HG03025 (cell line): ENCODE results near the gene PRKCE.

Experiments used
- ATAC-seq: cut with Tn5 transposase; IDR thresholded peaks from one replicate; pipeline ENCODE4 v1.9.1; 2021; ENCODE audit warnings: mild to moderate bottlenecking, moderate library complexity; ENCODE audit not compliant: unreplicated experiment, low FRiP score

PRKCE gene

DNA sequence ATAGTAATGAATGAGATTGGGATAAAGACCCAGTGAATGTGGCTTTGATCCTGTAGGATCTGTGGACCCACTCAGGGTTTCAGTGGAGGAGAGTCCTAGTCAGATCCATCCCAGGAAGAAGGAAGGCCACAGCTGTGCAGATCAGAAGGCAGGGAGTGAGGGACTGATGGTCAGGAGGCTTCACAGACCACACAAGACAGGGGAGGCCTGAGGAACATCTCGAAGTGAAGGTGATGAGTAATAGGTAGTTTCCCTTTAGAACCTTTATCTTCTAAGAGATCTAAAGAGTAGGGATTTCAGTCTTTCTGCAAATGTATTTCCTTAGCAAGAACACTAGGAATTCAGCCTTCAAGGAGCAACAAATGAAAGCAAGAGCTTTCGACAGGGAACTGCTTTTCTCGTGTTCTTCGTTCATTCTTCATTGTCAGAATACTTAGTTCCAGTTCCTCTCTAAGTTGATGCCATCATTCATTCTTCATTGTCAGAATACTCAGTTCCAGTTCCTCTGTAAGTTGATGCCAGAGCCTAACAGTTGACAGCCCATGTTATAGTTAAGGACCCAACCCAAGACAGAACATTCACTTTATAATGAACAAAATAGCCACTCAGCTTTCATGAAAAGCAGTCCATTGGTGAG, 495.5 kb downstream of the PRKCE start:
- no peak for ATAC-seq

DNA sequence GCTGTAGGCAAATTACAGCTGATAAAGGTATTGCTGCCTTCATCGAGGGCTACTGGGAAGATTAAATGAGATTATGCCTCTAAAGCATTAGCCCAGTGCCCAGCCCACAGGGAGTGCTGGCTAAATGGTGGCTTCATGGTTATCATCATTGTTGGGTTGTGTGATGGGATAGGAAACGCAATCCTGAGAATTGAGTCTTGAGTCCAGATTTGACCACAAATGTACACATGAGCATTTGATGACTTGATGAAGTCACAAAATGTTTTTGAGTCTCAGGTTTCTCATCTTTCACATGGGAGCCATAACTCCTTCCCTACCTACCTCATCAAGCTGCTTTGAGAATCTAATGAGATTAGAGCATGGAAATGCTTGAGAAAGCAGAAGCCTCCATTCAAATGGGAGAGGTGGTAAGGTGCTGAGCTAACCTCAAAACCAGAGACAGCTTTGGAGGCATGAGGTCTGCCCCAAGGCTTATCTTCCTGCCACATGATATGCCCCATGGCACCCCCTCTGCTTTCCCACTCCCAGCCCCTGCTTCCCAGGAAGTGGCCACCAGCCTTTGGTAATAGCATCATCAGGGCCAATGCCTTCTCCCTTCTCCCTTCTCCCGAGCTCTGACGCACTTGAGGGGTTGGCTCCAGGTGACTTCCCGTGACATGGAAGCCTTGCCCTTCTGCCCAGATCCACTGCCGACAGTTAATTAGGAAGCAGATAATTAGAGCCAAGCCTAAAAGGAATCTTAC, 496.3 kb downstream of the PRKCE start:
- no peak for ATAC-seq

DNA sequence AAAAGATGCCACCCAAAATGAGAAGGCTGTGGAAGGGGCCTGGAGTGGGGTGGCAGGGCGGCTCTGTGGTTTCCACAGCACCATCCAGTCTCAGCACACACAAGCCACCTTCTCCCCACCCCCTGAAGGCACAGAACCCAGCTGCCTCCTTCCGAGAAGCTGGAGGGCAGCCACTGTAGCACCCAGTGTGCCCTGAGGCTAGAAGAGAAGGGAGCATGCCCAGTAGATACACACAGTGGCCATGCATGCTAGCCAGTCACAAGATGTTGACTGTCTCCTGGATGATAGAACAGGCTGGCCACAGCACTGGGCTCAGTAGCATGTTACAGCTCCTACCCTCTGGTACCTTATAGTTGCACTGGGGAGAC, 496.9 kb downstream of the PRKCE start:
- no peak for ATAC-seq

DNA sequence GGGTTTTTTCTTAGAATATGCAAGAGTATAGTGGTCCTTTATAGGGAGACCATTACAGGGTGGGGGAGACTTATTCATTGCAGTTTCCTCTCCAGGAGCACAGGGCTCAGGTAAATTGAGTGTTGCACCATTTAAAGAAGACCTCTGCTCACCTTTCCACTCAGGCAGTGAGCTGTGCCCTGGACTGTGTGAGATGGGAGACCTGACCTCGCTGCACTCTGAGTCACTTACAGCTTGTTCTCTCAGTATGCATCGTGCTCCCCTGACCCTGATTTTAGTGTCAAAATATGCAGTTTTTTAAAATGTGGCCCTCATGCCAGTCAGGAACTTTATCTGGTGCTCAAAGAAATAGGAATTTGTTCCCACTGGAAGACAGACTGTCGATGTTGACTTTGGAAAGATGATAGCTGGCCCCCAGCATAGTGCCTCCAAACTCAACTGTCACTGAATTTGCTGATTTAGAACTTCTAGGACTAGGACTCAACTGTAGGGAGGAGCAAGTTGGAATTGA, 499.0 kb downstream of the PRKCE start:
- ATAC-seq = no peak

DNA sequence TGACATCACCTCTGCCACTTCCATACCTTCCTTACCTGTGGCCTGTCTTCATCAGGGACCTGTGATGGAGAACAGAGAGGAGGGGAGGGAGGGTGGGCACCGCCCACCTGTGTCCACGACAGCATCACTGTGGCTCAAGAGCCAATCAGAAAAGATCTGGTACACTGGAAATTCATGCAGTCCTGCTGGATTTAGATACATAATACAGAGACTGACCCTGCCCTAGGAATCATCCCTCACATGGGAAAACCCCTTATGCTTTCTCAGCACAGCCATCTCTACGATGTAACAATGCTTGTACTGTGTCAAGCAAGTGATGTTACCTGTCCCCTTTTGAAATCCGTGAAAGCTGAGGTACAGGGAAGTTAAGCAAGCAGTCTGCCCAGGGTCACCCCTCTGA, 500.1 kb downstream of the PRKCE start:
- no peak for ATAC-seq

DNA sequence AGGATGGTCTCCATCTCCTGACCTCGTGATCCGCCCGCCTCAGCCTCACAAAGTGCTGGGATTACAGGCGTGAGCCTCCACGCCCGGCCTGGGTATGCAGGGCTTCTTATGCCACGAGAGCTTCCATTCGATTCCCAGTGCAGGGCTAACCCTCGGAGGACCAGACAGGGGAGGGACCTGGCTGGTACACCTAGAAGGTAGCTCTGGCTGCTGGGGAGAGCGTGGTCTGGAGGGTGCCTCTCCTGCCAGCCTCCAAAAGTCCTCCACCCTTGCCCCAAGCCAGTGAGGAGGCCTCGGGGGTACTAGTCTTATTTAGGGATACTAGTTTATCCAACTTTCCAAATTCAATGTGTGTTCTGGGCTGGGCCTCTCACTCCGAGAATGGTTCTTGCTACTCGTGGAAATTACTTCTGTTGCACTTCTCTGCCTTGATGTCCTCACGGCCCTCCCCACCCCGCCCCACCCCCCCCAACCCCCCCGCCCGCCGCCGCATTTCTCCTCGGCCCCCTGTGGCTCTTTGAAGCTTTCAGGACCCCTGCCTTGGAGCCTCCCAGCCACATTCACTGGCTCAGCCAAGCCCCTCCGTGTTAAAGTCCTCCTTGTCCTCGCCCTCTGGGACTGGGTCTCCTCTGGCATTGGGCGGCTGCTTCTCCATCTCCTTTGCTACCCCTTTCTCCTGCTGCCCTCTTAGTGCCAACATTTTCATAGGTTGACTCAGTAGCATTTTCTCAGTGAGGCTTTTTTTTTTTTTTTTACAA, 502.7 kb downstream of the PRKCE start:
- no peak for ATAC-seq

DNA sequence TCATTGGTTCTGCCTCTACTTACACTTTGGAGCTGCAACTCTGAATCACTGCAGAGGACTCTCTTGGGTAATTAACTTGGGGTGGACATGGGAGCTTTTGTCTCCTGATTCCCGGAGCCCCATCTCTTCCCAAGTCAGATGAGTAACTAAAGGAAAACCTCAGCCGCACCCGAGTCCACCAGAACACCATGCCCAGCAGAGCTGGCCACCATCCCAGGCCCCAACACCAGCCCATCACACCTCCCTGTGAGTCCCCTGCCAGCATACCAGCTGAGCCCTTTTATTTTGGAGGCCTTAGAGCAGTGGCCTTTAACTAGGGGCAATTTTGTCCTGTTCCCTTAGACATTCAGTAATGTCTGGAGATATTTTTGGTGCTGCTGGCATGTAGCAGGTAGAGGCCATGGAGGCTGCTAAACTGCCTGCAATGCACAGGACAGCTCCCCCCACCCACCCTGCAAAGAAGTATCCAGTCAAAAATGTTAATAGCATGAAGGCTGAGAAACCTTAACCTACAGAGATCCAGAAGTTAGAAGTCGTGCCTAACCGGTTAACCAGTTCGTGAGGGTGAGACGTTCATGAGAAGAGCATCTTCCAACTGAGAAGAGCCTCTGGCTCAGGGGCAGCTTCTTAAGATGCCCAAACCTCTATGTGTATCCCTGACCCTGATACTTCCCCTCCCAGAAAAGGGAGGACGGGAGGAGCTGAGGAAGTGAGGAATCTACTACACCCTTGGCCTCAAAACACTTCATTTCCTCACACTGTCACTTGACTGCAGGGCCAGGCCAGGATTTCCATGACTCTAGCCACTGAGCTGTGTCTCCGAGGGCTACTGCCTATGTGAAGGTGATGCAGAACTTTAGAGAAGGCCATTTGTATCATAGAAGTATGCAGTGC, 505.8 kb downstream of the PRKCE start:
- ATAC-seq = no peak

DNA sequence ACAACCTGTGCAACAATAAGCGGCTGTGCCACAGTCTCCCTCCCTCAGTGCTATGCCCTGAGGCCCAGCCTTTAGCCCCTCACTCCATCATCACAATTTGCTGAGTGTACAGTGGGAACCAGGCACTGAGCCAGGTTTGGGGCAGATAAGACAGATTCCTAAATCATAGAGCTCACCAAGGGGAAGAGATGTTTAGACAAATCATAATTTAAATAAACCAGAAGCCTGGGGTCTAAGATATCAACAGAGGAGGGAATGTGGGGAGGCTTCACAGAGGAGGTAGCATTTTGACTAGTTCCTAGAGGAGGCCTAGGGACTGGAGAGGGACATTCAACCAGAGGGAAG, 506.5 kb downstream of the PRKCE start:
- no peak for ATAC-seq

DNA sequence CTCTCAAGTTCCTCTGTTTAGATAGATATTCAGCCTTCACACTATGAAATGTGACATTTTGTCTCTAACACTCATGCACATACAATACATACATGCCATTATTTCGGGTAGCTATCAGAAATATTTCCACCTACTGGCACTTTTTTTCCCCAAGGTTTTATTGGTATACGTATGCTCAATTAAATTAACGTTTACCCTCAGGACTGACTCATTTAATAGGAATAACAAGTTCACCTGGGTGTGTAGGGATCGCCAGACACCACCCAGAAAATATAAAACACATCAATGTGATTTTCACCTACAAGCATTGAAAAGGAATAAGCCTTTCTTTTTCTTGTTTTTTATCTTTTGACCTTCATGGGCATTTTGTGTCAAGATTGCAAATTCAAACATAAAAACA, 507.2 kb downstream of the PRKCE start:
- ATAC-seq = no peak

DNA sequence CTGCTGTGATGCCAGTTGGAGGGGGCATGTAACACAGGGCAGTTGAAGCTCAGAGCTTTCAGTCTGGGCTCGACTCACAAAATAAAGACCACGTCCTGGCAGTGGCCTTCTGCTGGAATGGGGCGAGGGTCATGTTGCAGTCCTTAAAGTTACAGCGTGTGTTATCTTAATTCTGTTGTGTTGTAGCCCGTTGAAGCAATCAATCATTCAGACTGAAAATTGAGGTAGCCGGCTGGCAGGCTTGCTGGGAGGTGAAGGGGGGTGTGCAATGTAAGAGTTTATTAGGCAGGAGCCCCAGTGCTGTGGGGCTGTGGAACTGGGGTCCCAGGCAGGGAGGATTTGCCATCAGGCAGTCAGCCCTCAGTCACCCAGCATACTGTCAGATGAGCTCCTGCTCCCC, 508.9 kb downstream of the PRKCE start:
- no peak for ATAC-seq

DNA sequence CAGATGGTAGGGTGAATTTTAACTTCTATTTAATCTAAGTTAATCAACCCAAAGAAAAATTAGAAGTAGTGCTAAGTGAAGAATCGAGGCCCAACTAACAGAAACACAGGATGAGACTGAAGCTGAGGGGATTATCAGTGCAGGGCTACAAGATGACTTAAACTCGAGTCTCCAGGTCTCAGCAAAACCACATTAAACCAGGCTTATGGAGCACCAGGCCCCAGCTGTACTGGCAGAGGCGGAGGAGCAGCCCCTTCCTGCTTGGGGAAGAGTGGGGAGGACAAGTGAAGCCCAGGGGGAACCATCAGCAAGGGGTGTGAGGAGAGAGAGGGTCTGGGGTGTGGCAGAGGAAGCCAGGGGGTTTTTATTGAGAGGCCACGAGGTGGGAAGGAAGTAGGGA, 509.8 kb downstream of the PRKCE start:
- ATAC-seq = no peak

DNA sequence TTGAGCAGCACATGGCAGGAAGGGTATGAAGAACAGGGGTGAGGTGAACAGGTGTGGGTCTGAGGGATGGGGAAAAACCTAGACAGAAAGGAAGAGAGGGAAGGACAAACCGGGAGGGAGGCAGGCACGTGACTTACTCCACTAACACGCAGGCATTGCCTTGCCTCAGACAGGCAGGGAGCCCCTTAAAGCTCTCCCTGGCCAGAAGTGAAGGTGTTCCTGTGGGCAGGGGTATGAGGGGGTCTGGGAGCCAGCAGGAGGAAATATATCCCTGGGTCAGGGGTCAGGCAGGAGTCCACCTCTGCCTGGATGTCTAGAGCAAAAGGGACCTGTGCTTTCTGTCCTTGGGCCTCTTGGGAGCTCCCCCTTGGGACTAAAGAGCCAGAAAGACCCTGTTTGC, 510.4 kb downstream of the PRKCE start:
- ATAC-seq = no peak

DNA sequence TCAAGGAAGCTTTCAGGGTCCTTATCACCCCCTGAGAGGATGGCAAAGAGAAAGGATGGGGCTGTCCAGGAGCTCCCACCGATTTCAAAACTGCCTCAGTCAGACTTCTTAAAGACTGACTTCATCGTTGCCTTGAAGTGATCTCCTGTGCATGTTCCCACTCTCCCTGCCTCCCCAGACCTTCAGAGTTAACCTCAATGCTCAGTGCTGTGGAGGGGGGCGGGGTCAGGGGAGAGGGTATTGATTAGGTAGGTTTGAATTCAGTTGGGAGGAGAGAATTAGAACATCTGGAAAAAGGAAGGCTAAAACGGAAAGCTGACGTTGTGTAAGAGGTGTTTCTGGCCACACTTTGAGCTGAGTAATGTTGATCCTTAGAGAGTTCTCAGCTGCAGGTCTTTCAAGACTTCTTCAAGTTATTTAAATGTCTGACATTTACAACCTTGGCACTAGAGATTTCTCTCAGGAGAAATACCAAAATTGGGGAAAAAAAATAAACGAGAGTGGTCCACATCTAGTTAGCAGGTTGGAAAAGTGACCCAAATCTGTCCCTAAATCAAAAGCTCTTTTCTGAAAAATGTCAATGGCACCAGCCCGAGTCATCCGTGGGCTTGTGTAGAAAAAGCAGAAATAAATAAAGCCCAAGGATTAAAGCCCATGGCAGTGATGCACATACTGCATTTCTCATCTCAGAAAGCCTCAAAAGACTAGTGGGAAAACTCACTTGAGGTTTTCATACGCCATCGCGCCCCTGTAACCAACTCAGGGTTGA, 511.0 kb downstream of the PRKCE start:
- ATAC-seq = no peak

DNA sequence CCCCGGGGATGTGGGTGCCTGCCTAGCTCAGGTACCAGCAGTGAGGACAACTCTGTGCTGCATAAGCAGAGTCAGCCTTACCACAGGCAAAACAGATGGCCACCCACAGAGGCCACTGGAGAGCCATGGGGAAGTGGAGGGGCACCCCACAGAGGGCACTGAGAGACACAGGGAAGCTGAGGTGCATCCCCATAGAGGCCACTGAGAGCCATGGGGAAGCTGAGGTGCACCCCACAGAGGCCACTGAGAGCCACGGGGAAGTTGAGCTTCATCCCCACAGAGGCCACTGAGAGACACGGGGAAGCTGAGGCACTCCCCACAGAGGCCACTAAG, 511.6 kb downstream of the PRKCE start:
- no peak for ATAC-seq

DNA sequence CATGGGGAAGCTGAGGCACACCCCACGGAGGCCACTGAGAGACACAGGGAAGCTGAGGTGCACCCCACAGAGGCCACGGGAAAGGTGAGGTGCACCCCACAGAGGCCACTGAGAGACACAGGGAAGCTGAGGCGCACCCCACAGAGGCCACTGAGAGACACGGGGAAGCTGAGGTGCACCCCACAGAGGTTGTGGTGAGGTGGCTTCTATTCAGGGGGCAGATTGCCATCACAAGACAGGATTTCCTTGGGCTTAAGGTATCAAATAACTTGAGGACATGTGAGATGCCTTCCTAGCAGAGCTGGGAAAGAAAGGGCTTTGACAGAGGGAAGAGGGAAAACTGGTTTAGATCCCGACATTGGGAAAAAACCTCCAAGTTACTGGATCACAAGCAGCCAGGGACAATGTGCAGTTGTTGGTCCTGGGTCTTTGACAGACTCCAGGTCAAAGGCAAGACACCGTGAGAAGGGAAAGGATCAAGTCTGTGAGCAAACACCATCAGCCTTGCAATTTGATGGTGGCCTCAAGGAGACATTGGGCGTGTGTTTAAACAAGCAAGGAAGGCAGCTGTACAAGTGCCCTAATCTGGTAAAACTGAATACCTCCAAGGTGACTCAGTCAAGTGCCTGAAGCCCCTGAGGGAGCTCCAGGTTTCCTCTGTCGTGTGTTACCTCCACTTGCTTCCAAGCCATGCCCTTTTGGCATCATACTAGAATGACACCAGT, 512.5 kb downstream of the PRKCE start:
- no peak for ATAC-seq

DNA sequence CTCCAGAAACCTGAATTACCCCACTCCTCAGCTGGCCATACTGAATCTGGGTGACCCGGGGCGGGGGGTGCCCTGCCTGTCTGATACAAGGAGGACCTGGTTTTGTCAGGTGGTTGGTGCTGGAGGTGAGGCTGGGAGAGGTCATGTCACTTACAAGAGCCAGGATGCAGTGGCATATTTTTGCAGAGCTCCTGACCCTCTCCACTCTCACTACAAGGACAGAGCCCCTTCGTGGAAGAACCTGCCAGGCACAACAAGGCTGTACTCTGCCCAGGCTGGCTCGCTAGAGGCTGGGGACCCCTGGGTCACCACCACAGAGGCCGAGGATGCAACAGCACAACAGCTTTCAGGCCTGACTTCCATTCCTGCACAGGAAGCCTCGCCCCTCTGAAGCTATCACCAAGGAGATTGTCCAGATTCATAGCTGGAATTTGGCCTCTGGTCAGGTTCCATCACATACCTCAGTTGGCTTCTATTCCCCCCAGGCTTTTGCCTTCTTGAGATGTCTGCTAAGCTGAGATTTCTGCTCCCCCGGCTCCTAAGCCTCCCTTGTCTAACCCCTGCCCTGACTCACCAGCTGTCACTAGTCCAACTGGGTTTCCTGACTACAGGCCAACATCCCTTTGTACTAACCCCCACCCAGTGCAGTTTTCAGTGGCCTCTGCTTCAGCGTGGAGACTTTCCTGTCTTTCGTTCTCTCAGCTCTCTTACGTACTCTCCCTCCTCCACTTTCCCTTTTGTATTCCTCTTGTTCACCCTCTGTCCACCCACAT, 513.2 kb downstream of the PRKCE start:
- ATAC-seq = no peak

DNA sequence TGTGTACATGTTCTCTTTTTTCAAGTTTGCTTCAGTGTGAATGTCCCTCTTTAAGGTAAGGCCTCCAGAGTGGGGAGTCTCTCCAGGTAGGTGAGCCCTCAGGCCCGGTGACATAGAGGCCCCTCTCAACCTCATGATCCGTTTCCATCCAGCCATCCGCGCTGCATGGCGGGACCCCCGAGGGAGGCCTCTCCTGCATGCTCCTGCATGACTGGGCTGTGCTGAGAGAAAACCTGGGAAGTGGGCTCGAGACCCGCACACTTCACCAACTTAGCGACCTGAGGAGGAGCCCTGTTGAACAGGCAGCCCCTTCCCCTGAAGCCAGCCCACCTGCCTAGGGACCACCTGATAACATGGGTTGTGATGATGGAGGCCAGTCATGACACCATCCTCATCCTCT, 514.4 kb downstream of the PRKCE start:
- ATAC-seq = no peak

DNA sequence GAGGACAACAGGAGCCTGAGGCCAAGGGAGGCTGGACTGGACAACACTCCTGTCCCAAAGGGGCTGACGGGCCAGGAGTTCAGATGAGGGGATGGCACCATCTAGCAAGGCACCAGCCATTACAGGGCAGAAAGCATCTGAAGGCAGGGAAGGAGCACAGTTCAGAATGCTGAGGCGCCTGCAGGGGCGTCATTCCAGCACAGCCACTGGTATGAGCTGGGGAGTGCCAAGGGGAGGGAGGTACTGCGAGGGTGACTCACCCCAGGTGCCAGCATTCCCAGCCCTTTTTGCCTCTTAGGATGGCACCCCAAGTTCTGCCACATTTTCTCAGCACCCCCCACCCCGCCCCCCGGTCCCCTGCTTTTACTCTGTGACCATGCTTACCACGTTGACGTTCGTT, 515.9 kb downstream of the PRKCE start:
- ATAC-seq = no peak

DNA sequence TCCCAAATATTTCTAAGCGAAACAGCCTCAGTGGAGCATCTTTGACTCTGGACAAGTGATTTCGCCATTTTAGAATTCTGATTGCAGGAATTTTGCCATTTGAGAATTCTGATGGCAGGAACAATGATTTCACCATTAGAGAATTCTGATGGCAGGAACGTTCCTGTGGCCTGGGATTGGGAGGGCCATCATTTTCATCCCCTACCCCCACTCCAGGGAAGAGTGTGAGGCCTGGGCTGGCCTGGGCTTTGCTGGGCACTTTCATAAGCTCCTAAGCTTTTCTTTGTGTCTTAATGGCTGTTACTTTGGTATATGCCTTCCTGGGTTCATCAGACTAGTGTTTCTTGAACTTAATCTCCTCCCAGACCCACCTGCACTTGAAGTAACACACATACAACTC, 516.4 kb downstream of the PRKCE start:
- no peak for ATAC-seq
